NCI-H128 (cell line): ENCODE measurements around the gene SLC15A1.

Experiments used
- DNase-seq: peaks from one replicate; lab custom pipeline; 2025; ENCODE audit not compliant: unreplicated experiment; lab: John Stamatoyannopoulos, UW

Gene SLC15A1

DNA sequence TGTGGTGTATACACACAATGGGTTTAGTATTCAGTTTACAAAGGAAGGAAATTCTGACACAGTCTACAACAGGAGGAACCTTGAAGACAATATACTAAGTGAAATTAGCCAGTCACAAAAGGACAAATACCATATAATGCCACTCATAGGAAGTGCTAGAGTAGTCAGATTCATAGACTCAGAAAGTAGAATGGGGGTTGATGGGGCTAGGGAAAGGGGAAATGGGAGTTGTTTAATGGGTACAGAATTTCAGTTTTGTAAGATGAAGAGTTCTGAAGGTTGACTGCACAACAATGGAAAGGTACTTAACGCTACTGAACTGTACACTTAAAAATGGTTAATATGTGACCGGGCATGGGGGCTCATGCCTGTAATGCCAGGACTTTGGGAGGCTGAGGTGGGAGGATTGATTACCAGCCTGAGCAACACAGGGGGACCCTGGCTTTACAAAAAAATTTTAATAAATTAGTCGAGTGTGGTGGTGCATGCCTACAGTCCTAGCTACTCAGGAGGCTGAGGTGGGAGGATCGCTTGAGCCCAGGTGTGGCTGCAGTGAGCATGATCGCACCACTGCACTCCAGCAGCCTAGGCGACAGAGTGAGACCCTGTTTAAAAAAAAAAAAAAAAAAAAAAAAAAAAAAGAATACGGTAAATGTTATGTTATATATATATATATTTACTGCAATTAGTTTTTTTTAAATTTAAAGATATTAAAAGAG lies 45.0 kb downstream of the SLC15A1 start:
- DNase-seq = no peak

DNA sequence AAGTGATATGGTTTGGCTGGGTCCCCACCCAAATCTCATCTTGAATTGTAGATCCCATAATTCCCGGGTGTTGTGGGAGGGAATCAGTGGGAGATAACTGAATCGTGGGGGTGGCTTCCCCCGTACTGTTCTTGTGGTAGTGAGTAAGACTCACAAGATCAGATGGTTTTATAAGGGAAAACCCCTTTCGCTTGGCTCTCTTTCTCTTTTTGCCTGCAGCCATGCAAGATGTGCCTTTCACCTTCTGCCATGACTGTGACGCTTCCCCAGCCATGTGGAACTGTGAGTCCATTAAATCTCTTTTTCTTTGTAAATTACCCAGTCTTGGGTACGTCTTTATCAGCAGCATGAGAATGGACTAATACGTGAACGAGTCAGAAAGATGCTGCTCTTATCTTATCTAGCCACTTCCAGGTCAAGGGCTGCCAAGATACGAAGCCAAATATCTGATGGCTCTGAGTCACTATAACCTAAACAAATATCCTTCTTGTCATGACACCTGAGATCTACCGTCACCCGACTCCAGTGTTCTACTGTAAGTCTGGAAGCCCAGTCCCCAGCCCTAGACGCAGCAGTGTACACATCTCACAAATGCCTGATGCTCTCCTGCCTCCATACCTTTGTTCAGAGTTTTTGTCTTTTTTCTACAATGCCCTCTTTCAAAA lies 45.9 kb downstream of the SLC15A1 start:
- DNase-seq = no peak

DNA sequence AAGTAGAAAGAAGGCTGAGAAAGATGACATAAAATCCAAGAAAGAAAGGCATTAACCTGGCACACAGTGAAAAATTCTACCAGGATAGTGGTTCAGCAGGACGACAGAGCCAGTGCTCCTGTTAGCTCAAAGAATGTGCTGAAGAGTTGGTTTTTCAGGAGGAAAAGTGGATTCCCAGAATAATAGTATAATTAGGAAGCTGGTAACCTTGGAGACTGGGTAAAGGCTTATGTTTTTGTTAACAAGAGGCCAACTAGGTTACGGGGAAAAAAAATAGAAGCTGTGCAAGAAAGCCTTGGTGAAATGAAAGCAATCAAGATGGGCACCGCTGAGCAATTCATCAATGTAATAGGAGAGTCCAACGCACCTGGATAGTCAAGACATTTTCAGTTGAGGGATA lies 54.7 kb downstream of the SLC15A1 start:
- no peak for DNase-seq

DNA sequence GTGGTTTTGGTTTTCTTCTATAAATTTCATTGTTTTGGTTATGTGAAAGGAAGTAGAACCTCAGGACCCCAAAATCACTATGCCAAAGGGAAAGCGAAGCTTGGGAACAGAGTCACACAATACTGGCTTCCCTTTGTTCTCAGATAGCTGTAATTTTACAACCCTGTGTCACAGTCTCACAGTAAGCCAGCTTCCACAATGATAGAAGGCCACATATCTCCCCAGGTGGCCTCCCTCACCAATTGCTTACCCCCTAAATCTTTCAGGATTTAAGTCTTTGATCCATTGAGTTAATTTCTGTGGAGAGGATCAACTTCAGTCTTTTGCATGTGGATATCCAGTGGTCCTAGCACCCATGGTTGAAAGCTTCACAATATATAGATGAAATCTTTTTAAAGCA lies 58.7 kb downstream of the SLC15A1 start:
- DNase-seq = no peak

DNA sequence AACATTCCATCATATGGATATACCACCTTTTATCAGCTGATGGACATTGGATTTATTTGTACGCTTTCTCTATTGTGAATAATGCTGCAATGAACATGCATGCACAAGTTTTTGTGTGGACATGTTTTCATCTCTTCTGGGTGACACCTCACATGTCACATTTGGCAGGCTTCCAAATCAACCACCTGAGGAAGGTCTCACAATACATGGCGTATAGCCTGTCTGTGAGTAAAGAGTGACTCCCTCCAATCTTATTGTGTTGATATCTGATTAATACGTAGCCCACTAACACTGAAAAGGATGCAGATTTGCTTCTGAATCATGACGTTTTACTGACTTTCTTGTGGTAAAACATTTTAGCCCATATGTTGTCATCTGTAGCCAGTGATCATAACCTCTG lies 61.1 kb downstream of the SLC15A1 start:
- DNase-seq = no peak

DNA sequence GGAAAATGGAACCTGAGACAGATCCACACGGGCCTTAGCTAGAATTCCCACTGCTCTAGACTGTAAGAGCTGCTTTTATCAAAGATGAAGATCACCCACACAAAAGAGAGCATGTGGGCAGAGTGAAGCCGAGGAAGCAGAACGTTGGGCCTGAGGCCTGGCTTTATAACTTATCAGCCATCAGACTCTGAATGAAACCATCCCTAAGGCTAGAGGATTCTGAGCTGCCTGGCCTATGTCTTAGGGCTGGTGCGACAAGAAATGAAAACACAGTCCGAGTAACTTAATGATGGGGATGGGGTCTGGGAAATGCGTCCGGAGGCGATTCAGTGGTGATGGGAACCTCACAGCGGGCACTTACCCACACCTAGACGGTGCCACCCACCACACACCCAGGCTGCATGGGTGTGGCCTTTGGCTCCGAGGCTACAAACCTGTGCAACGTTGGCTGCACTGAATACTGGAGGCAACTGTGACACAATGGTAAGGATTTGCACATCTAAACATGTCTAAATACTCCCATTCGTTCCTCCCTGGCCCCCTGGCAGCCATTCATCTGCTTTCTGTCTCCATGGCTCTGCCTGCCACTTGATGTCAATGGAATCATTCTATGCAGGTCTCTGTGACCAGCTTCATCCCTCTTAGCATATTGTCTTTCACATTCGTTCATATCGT lies 62.0 kb downstream of the SLC15A1 start:
- no peak for DNase-seq

DNA sequence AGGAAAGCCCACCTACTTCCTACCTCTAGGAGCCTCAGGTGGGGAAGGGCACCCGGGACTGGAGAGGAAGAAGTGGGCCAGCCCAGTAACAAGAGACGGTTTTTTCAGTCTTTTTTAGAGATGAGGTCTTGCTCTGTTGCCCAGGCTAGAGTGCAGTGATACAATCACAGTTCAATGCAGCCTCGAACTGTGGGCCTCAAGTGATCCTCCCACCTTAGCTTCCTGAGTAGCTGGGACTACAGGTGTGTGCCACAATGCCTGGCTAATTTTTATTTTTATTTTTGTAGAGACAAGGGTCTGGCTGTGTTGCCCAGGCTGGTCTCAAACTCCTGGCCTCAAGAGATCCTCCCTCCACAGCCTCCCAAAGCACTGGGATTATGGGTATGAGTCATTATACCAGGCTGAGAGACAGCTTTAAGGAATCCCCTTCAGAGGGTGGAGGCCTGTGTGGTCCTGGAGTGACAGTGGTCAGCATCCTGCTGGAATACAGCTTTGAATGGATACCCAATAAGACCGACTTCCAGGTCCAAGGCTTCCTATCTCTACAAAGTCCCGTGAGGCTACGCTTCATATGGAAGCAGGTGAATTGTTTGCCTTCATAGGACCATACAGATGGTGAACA lies 63.0 kb downstream of the SLC15A1 start:
- DNase-seq = no peak

DNA sequence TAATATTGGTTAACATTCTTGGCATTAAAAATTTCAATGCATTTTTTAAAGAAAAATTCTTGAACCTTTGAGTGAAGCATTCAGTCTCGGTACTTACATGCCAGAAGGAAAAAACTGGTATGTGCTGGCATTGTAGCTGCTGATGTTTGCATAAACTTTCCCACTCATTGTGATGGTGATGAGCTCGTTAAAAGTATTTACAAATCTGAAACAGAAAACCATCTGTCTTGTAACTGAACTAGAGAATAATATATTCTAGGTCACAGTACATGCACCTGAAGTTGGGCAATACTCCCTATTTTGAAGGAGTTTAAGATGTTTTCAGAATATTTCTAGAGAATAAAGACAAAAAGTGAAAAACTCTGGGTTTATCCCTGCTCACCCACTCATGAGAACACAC lies 64.1 kb downstream of the SLC15A1 start:
- no peak for DNase-seq

DNA sequence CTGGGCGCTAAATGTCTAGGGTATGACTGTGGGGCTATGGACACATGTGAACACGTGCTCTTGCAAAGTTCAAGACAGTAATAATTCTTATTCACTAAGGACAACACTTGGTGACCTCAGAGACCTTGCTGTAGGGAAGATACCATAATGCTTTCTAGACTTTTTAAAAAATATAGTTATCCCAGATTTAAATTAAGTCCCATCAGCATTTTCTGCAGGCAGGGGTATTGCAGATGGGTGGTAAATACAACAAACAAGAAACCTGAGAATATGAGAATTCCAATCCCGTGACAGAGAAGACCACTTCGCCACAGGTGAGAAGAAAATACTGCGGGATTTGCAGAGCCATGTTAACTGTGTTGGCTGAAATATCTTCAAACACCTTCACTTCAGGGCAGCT lies 65.2 kb downstream of the SLC15A1 start:
- no peak for DNase-seq

DNA sequence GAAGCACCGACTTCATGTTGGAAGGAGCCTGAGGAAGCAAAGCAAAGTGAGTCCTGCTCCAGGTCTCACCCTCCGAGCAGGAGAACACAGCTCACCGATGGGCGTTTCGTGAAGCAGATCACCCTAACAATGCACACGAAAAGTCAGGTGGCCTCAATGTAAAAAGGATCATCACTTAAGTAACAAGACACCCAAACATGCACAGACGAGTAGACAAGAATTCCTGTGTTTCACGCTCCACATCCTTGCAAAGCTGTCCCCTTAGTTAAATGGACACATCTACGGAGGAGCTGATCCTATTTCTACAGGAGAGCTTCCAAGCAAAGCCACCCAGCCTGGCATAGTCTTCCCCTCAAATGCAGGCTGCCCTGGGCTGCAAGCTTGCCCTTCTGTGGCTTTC lies 66.2 kb downstream of the SLC15A1 start:
- DNase-seq = no peak

DNA sequence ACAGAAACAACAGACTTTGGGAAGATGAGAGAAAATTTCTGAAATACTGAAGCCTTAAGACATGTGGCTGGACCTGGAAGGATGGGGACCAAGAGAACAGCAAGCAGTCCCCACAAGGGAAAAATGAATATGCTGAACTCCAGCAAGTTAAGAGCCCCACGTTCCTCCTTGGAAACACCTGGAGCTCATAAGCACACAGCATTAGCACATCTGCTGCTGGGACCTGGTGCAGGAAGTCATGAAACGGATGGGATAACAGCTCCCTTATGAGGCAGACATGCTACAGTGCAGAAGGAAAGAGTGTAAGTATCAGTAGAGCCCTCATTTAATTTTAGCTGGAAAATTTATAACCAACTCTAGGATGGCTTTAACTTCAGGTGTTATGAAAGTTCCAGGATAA lies 67.3 kb downstream of the SLC15A1 start:
- no peak for DNase-seq

DNA sequence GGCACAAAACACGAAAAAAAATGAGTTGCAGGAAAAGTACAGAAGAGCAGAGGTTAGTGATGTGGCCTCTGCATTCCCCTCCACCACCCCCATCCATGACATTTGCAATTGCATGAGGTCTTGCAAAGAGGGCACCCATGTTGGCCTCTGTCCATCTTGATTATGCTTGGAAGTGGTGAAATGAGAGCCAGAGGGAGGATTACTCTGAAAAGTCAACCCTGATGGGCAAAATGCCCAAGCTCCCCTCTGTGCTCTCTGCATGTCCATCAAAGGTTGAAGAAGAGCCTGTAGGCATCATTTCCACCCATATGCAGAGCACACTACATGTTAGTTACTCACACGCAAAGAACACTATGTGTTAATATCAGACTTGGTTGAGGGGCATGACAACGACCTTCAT lies 71.4 kb downstream of the SLC15A1 start:
- DNase-seq = no peak

DNA sequence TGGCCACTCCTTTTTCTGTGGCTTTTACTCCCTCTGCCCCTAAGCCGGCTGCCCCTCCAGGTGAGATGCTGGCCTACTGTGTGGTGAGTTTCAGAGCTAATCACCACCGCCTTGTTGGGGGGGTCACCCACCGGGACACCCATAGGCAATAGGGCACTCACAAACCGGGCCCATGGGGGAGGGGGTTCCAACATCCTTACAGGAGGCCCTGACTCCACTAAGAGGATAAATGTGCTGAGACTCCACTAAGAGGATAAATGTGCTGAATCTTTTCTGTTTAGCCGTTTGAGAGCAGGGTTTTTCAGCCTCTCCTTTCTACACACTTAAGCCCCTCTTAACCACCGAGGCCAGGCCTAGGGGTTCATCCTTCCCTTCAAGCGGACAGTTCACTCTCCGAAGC lies 73.7 kb downstream of the SLC15A1 start:
- DNase-seq = no peak

DNA sequence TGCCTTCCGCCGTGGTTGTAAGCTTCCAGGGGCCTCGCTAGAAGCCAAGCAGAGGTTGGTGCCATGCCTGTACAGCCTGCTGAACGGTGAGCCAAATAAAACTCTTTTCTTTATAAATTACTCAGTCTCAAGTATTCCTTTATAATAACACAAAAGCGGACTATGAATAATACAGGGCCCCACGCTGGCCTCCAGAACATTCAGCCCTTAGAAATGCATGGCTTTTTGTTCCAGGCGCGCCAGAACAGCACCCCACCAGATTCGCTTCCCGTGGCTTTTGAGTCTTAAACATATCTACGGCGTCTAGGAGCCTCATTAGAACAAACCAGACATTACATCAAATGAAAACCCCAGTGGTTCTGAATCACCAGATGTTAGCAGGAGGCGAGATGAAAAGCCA lies 75.1 kb downstream of the SLC15A1 start:
- no peak for DNase-seq

DNA sequence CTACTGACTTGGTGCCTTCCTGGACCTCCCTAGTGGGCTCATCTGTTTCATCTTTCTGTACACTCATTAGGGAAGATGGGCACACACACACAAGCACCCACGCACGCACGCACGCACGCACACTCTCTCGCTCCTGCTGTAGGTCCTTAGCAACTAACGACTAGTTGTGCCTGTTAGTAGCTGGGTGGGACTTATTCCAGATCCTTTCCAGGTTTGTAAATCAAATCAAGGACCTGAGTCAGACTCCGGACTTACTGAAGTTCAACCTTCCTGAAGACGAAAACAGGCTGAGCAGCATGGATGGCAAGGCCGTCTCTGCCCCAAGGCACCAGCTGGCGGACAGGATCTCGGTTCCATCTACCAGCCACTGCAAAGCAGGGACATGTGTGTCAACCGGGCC lies 76.2 kb downstream of the SLC15A1 start:
- DNase-seq = no peak

DNA sequence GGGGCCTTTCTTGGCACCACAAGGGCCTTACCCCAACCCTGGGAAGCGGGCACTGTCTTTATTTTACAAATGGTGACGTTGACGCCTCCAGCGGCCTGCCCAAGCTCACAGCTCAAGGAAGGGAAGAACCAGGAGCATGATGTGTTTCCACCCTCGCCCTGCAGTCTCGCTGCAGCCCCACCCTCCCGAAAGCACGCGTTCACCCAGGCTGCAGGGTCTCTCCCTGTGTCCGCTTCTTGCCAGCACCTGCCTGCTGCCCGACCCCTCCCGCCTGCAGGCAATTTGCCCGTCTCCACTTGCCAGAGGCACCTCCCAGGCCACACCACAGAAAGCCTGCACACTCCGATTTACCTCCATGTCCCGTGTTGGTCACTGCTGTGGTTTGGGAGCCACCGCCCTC lies 76.6 kb downstream of the SLC15A1 start:
- DNase-seq = no peak

DNA sequence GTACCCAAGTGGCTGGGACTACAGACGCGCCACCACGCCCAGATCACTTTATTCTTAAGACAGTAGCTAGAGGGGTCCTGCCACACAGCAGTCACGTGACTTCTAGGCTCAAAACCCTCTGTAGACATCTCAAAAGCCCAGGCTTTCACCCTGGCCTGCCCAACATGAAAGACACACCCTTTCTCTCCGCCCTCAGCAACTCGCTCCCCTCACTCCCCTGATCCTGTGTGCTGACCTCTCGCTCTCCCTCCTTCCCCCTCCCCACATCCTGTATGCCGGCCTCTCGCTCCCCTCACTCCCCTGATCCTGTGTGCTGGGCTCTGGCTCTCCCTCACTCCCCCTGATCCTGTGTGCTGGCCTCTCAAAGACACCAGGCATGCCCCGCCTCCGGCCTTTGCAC lies 77.4 kb downstream of the SLC15A1 start:
- no peak for DNase-seq

DNA sequence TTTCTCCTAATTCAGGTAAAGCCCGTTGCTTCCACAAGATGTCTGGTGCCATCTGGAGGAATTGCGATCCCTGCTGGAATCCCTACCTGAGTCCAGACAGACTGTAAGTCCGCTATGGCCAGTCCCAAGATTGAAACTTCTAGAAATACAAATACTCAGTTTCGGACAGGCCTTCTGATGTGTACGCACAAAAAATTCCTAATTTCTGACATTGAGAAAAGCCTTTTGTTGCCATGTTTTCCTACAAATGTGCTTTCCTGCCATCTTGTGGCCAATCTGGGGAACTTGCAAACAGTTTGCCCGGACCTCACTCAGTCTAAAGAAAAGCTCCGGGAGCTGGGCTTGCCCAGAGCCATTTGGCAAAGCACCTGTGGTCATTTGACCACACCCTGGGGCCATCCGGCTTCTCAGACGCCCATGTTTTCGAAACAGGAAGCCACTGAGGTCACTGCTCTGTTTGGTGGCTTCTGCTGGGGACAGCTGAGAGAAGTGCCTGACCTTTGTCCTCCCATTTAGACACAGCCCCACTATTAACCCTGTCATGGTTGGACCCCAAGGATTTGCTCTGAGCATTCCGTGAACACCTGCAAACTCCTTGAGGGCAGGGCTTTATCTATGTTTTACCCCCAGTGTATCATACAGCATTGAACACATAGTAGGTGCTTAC lies 79.4 kb downstream of the SLC15A1 start:
- DNase-seq = peak; percentile 30

DNA sequence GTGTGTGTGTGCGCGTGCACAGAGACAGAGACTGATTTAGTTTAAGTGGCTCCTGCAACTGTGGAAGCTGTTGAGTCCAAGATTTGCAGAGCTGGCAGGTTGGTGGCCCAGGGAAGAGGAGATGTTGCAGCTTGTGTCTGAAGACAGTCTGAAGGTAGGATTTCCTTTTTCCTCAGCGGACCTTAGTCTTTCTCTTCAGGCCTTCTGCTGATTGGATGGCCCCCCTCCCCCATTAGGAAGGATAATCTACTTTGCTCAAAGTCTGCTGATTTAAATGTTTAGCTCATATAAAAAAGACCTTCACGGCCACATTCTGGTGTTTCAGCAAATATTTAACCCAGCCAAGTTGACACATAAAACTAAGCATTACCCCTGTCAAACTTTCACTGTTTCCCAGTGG lies 84.3 kb downstream of the SLC15A1 start:
- DNase-seq = no peak

DNA sequence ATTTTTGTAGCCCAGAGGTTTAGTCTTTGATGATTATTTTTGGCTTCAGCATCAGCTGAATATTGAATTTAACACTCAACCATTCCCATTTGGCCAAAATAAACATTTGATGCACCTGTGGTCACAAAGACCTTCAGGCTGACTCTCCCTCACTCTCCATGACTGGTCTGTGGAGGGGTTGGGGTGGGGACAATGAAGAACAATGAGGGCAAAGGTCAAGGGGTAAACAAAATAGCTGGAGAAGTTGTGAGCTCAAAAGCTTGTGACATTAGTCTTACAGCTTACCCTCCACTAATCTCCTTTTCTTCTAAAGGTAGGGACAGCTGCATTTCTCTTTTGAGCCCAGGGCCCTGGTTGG lies 86.9 kb downstream of the SLC15A1 start:
- no peak for DNase-seq

DNA sequence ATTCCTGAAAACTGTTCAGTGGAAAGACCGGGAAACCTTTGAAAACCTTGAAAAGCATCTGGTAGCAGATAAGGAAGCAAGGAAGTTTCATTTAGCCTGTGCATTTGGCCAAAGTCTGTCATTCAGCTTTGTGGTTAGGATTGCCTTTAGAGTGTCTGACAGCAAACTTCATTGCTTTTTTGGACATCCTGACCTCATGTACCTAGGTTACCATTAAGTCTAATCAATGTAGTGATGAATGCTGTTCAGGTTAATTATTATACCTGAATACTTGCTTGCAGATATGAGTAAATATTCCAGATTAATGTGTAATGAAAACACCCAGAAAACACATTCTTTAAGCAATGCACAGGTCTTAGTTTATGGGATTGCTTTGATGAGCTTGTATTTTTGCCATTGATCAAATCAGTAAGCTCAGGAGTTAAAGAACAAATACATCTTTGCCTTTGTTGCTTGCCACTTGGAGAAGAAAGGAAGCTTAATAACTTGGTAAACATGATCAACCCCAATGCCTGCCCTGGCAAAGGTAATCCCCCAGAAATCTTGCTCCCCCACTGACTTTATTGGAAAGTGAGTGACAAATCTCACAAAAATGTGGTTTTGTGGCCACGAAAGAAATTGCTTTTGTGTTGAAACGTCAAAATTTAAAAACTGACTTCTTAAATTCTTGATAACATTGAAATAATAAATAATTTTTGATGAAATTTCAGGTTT lies 87.4 kb downstream of the SLC15A1 start:
- DNase-seq = no peak
